ENCODE results near the gene KDF1.

- TF ChIP-seq POLR2A (IDR thresholded peaks at IDR 0.05) (no peak), EP300 (IDR thresholded peaks at IDR 0.05) (no peak)
- TF ChIP-seq, protein P1, sequence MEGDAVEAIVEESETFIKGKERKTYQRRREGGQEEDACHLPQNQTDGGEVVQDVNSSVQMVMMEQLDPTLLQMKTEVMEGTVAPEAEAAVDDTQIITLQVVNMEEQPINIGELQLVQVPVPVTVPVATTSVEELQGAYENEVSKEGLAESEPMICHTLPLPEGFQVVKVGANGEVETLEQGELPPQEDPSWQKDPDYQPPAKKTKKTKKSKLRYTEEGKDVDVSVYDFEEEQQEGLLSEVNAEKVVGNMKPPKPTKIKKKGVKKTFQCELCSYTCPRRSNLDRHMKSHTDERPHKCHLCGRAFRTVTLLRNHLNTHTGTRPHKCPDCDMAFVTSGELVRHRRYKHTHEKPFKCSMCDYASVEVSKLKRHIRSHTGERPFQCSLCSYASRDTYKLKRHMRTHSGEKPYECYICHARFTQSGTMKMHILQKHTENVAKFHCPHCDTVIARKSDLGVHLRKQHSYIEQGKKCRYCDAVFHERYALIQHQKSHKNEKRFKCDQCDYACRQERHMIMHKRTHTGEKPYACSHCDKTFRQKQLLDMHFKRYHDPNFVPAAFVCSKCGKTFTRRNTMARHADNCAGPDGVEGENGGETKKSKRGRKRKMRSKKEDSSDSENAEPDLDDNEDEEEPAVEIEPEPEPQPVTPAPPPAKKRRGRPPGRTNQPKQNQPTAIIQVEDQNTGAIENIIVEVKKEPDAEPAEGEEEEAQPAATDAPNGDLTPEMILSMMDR (IDR thresholded peaks at IDR 0.05): no peak
Observed at GRCh38 chr1:26984291-26984690, 24.0 kb upstream of the KDF1 start.

Data from stomach (tissue), 4 donors.